GM19452 (cell line): ENCODE measurements around the gene RNF6.
"Not testable (repeated sequence)": the region's sequence is repeated elsewhere in the genome, so short reads cannot be mapped to it uniquely, and the experiment has no call there.

Source experiments
- ATAC-seq: cut with Tn5 transposase; IDR thresholded peaks from one replicate; pipeline ENCODE4 v1.9.1; 2021; ENCODE audit not compliant: unreplicated experiment

The RNF6 gene

GRCh38 chr13:26221721-26222519 lies at the start of gene RNF6:
Gene RNF6, minus strand, starts transcription at chr13:26222314. Its CDS starts 2,665 bp downstream, at chr13:26219649.
- peak; percentile 95 for ATAC-seq

GRCh38 chr13:26270707-26271106 lies 48.6 kb upstream of the RNF6 start:
- no peak for ATAC-seq

- no peak for ATAC-seq
These were observed 44.2 kb upstream of the RNF6 start for GRCh38 chr13:26266311-26266710.

DNA sequence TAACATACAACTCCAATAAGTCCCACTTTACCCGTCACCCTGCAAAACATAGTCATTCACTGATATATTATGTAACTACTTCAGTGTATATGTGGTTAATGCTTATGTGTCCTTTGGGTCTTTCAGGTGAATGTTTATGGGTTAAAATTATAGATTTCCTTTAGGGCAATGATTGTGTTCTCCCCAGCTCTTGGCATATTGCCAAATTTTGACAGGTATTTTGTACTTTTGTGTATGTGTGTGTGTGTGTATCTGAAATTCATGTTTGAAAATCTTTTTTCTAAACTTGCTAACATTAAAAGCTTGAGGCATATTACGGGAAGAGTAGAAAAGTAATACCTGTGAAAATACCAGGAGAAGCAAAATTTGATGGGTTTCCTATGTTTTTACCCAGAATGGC lies 40.0 kb upstream of the RNF6 start:
- no peak for ATAC-seq

- no peak for ATAC-seq
These were observed 37.5 kb upstream of the RNF6 start for GRCh38 chr13:26259634-26260033.

DNA sequence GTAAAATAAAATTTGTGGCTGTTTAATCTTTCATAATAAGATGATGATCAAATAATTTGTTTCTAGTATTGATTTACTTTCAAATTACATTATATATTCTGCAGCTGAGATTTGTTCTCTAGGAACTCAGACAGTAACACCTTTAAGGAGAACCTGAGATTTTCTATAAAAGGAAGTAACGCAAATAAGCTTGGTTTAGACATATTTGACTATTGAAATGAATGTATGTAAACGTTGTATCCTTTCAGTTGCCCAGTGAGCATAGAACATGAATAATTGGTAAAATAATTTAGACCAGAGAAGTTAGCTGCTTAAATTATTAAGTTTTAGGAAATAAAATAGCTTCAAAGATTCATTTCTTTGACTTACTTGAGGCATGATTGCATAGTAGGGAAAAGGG lies 34.9 kb upstream of the RNF6 start:
- no peak for ATAC-seq

GRCh38 chr13:26255691-26256277 lies 33.7 kb upstream of the RNF6 start:
- no peak for ATAC-seq

DNA sequence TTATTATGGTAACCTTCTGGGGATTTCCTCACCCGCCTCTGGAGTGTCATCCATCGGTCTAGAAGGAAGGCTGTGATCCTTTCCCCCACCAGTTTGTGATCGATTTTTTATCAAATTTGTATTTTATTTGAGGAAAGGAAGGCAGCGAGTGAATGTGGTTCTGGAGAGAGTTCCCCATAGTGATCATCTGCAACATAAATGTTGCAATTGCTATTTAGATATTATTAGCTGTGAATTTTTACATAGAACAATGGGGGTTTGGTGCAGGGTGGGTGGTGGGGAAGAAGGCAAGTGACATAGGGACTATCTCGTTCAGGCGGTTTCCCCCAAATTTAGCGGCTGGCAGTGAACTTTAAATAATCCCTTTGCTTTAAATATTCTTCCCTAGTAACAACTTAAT lies 33.0 kb upstream of the RNF6 start:
- ATAC-seq, result no peak

DNA sequence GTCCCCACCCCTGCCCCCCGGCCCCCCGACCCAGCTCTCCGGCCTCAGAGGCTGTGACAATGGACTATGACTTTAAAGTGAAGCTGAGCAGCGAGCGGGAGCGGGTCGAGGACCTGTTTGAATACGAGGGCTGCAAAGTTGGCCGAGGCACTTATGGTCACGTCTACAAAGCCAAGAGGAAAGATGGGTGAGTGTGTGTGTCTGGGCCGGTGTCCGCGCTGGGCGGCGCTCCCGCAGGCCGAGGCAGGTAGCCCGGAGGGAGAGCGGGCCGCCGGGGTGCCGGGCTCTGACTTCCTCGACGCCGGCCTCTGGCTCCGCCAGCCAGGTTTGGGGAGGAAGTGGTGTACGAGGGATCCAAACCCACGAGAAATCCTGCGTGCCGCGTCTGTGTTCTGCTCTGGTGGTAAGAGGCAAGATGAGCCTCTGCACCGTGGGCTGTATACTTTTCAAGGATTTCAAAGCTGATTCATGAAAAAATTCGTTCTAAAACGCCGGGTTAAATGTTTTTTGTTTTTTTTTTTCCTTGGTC lies 32.5 kb upstream of the RNF6 start:
- ATAC-seq, result peak; percentile 42

DNA sequence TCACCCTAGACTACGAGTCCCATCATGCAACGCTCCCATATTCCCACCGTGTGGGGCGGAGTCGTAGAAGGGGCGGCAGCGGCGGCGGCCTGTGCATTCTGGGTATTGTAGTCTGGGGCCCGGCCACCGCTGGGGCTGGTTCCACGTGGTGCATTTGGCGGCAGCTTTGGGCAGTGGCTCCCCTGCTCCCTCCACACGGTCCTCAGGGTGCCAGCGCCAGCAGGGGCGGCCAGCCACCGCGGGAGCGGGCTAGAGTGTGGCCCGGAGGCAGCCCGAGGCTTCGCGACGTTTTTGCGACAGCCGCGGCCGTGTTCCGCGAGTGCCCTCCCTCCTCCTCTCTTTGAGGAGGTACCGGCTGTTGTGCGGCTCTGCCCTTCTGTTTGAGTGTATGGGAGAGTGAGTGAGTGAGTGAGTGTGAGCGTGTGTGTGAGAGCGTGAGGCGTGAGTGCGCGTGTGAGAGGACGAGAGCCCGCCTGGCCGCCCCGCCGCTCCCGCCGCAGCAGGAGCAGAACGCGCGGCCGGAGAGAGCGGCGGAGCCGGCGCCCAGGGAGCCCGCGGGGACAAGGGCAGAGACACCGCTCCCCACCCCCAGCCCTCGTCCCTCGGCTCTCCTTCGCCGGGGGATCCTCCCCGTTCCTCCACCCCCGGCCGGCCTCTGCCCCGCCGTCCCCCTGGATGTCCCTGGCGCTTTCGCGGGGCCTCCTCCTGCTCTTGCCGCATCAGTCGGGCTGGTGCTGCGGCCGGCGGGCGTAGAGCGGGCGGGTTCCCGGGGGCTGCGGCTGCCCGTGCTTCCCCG lies 31.9 kb upstream of the RNF6 start, which contains the start of gene CDK8:
Gene CDK8 (plus strand): TSS at position 343 of the 796 bp plus-strand sequence. CDS start 513 bp downstream, outside the sequence.
- peak; percentile 87 for ATAC-seq

- no peak for ATAC-seq
These were observed 31.2 kb upstream of the RNF6 start for GRCh38 chr13:26253262-26253786.

DNA sequence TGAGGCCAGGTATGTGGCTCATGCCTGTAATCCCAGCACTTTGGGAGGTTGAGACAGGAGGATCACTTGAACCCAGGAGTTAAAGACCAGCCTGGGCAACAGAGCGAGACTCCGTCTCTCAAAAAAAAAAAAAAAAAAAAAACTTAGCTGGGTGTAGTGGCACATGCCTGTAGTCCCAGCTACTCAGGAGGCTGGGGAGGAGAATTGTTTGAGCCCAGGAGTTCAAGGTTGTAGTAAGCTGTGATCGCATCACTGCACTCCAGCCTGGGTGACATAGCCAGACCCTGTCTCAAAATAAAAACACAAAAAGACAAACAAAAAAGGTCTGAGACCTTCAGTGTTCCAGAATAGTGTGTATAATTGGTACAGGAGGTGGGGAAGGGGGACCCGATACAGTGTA lies 29.9 kb upstream of the RNF6 start:
- ATAC-seq, result not testable (repeated sequence)

DNA sequence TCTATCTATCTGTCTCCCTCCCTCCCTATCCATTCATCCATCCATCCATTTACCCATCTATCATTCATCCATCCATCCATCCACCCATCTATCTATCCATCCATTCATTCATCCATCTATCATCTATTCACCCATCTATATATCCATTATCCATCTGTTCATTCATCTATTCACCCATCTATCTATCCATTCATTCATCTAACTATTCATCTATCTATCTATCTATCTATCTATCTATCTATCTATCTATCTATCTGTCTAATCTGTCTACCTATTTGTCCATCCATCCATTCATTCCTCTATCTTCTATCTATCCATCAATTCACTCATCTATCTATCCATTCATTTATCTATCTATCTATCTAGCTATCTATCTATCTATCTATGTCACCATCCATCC lies 27.4 kb upstream of the RNF6 start:
- ATAC-seq, result no peak

DNA sequence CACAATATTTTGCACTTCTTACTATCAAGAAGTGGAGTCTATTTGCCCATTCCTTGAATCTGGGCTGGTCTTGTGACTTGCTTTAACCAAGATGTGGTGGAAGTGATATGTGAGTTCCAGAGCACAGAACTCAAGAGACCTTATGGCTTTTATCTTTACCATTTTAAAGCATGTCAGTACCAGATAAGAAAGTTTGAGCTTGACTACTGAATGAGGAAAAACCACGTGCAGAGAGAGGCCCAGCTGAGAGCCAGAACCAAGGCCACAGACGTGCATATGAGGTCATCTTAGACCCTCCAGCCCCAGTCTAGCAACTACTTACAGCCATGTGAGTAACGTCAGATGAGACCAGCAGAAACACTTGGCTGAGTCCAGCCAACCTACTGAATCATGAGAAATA lies 25.5 kb upstream of the RNF6 start:
- ATAC-seq, result no peak

GRCh38 chr13:26247011-26247410 lies 24.9 kb upstream of the RNF6 start:
- ATAC-seq, result no peak

DNA sequence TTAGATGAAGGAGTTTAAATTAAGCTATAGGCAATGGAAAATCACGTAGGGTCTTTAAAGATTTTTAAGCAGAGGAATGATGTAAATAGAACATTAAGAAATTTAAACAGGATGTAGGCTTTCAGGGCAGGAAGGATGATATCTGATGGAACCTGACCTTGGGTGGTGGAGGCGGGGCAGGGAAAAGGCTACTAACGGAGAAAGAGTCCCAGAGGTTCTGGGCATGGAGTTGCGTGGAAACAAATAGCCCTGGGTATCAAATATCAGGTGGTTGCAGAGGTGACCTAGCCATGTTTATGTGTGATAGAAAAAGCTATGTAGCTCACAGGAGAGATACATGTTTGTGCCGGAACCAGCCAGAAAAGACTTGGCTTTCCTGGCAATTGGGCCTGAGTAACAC lies 24.0 kb upstream of the RNF6 start:
- ATAC-seq, result no peak

GRCh38 chr13:26236296-26236695 lies 14.2 kb upstream of the RNF6 start:
- ATAC-seq, result no peak

GRCh38 chr13:26230703-26231102 lies 8.6 kb upstream of the RNF6 start:
- ATAC-seq, result no peak

DNA sequence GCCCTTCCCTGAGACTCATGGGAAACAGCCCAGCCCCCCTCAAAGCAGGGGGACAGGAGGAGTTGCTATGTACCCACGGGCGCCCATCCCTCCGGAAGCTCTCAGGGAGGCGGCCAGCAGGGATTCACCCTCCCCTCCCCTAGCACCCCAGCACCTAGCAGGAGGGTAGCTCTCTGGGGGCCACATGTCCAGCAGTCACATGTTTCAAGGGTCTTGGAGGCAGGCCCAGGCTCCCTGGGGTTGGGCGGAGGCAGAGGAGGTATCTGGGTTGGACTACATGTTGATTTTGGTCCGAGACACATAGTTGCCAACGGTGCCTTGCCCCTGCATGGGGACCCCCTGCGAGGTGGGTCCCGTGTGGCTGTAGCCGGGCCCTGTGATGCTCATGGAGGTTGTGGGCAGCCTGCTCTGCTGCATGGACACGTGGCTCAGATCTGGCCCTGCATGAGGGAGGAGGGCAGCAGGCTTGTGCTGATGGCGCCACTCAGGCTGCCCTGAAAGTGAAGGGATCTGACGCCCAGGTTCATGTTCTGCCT lies 7.0 kb upstream of the RNF6 start:
- no peak for ATAC-seq

DNA sequence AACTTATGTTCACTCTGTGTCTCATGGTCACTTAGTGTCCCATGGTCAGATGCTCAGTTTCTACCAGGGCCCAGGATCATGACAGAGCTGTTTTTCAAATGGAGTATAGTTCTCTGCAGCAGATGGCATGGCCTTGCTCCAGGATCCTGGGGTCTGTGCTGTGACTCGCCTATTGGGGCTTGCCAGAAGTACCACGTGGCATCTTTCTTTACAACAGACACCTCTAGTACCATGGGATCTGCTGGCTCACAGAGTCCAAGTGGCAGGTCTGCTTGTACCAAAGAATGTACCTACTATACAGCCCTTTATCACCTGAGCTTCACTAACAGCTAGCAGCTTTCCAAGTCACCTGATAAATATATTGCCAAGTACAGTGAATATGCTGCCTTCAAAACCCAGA lies 6.0 kb upstream of the RNF6 start:
- ATAC-seq, result no peak
